Urinary bladder (tissue), 4 donors: Measurements from ENCODE around the gene FOXP1. TPM values are rescaled to one million over a fixed set of nuclear protein-coding genes. Genes with fewer than 3 reads are reported as not detected.

Experiments
- DNase-seq: peaks from one replicate; pipeline ENCODE4 v3.0.0-alpha.2; 2015; ENCODE audit errors: extremely low spot score
- H3K27ac ChIP-seq: one replicate; pipeline ENCODE4 v1.5.1; 2013; ENCODE audit warnings: low read depth, mild to moderate bottlenecking, moderate library complexity
- H3K36me3 ChIP-seq: one replicate; pipeline ENCODE4 v1.6.1; 2013; ENCODE audit warnings: mild to moderate bottlenecking, moderate library complexity; ENCODE audit not compliant: insufficient read depth
- H3K4me1 ChIP-seq: one replicate; pipeline ENCODE4 v1.6.1; 2013; ENCODE audit warnings: mild to moderate bottlenecking, moderate library complexity; ENCODE audit not compliant: insufficient read depth
- H3K4me3 ChIP-seq: one replicate; pipeline ENCODE4 v1.5.1; 2013; ENCODE audit warnings: low read depth, low read length
- WGBS: extraction: QIAGEN DNeasy Blood & Tissue Kit; methylation state at CpG from one replicate; pipeline ENCODE4 v1.1.7; 2013; 5-methylcytosine and 5-hydroxymethylcytosine counted together
- polyA plus RNA-seq: library from polyadenylated mRNA; stranded (reverse); fragments of 200-250 nt; gene quantifications from one replicate; pipeline ENCODE4 v1.2.3, GENCODE V29; 2013
- total RNA-seq: library from RNA; depleted of rRNA; stranded (reverse); fragments of >200 nt; gene quantifications from one replicate; pipeline ENCODE4 v1.2.3, GENCODE V29; 2014
- donor health status: healthy with polysubstance abuse.
- donor health status: healthy.

Gene FOXP1
- total and polyA plus RNA-seq, 2 donors = 27.4 to 176 TPM

GRCh38 chr3:71104556-71104955 lies 479.0 kb downstream of the FOXP1 start:
- no peak for DNase-seq
- Histone ChIP-seq H3K4me3 (no peak overlapping the region), H3K27ac (no peak overlapping the region), H3K4me1 (peaks cover 3% of the 10 kb centered on the region), H3K36me3 (no peaks in the 10 kb centered on the region)
- WGBS = 41% methylated on average over 3 of the region's 3 CpGs

- DNase-seq = no peak
- no peaks in the 10 kb centered on the region for H3K36me3 ChIP-seq
- 66% methylated on average over 6 of the region's 6 CpGs for WGBS
- peaks cover 3% of the 10 kb centered on the region for H3K4me1 ChIP-seq
- H3K4me3 ChIP-seq = no peak overlapping the region
- no peak overlapping the region for H3K27ac ChIP-seq
Observed at GRCh38 chr3:71104121-71104541, 479.4 kb downstream of the FOXP1 start.

DNA sequence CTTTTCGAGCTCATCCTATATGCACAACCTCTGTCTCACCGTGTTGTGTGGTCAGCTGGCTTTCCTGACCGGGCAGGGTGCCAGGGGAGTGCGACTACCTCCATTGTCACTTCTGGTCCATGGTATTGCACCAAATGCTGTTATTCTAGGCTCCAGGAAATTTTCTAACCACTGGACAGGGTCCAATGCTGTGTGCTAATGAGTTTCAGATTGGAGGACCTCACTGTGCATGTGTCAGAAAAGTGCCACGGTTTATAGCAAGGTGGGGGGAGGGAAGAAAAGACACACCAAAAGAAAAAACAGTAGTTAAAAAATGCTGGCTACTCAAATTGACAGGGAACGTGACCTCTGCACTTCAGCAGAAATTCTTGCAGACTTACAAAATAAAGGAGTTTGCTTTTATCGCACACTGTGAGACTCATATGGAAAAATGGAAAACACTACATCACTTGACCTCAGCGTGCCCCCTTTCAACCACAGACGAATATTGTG lies 480.1 kb downstream of the FOXP1 start:
- H3K36me3 ChIP-seq = no peaks in the 10 kb centered on the region
- H3K4me3 ChIP-seq = no peak overlapping the region
- no peak overlapping the region for H3K27ac ChIP-seq
- DNase-seq = no peak
- 48% methylated on average over 9 of the region's 9 CpGs for WGBS
- peaks cover 3% of the 10 kb centered on the region for H3K4me1 ChIP-seq

DNA sequence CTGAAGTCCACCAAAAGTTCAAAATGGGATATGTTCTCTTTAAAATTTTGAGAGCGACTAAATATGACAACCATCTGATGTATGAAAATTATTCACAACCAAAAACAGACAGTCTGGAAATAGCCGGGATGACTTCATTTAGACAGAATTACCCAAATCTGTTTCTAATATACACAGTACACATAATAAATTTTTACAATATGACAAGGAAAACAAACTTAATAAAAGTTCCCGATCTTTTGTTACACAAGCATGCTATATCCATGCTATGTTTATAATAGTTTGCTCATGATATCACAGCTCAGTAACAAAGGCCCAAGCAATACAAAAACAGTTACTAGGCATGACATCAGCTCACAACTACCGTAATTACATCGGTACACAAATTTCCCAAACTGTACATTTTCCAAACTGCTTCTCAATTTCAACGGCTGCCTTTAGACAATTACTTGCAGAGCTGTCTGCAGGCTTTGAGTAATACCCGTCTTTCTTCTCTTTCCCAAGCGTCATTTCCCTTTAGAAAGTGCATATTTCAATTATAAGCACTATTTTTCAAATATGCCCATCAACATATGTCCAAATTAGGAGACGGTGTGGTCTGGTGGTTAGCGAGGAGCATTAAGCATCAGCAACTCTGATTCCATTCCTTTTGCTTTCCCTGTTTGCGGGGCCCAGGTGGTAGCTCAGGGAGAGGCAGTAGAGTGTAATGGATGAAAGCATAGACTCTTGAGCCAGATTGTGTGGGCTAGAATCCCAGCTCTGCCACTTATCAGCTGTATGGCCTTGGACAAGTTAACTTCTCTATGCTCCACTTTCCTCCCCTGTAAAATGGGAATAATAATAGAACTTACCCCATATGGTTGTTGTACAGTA lies 481.2 kb downstream of the FOXP1 start:
- Histone ChIP-seq H3K36me3 (no peaks in the 10 kb centered on the region), H3K27ac (no peak overlapping the region), H3K4me1 (peaks cover 3% of the 10 kb centered on the region), H3K4me3 (no peak overlapping the region)
- WGBS = 32% methylated on average over 11 of the region's 11 CpGs
- DNase-seq = peak; percentile 59

DNA sequence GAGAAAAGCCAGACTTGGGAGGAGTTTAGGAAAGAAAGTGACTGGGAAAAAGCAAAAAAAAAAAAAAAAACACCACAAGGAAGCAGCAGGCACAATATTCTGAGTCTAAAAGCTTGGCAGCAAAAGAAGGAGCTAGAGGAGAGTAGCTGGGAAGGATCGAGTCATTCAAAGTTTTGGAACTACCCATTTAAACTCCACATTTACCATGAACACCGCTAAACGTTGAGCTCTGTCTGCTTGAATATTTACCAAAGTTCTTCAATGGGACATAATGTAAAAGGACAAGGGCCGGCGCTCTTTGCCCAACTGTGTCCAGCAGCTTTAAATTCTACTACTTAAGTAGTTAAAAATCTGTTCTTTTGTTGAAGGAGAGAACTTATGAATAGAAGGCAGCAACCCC lies 481.9 kb downstream of the FOXP1 start:
- no peak for DNase-seq

GRCh38 chr3:71101014-71101413 lies 482.5 kb downstream of the FOXP1 start:
- H3K4me3 ChIP-seq = no peak overlapping the region
- peaks cover 3% of the 10 kb centered on the region for H3K4me1 ChIP-seq
- 84% methylated on average over 3 of the region's 3 CpGs for WGBS

More for the DNA sequence above, 481.9 kb downstream of the FOXP1 start:
- Histone ChIP-seq H3K4me1 (peaks cover 3% of the 10 kb centered on the region), H3K36me3 (no peaks in the 10 kb centered on the region), H3K27ac (no peak overlapping the region), H3K4me3 (no peak overlapping the region)
- WGBS = 40% methylated on average over 5 of the region's 5 CpGs

GRCh38 chr3:71099997-71100719 lies 483.4 kb downstream of the FOXP1 start:
- Histone ChIP-seq H3K27ac (no peak overlapping the region), H3K4me3 (no peak overlapping the region), H3K4me1 (peaks cover 3% of the 10 kb centered on the region), H3K36me3 (no peaks in the 10 kb centered on the region)
- 72% methylated on average over 6 of the region's 6 CpGs for WGBS
- no peak for DNase-seq

More at GRCh38 chr3:71101014-71101413, 482.5 kb downstream of the FOXP1 start:
- H3K36me3 ChIP-seq = no peaks in the 10 kb centered on the region
- no peak for DNase-seq
- no peak overlapping the region for H3K27ac ChIP-seq

- Histone ChIP-seq H3K4me1 (peaks cover 2% of the 10 kb centered on the region), H3K36me3 (no peaks in the 10 kb centered on the region), H3K27ac (no peak overlapping the region), H3K4me3 (no peak overlapping the region)
- DNase-seq = no peak
- 69% methylated on average over 5 of the region's 5 CpGs for WGBS
Observed at GRCh38 chr3:71097557-71097956, 486.0 kb downstream of the FOXP1 start.

- H3K4me1 ChIP-seq = no peaks in the 10 kb centered on the region
- 98% methylated on average over 1 of the region's 1 CpG for WGBS
- H3K27ac ChIP-seq = no peak overlapping the region
- DNase-seq = no peak
- H3K4me3 ChIP-seq = no peak overlapping the region
- H3K36me3 ChIP-seq = no peaks in the 10 kb centered on the region
Observed at GRCh38 chr3:71095511-71096291, 487.8 kb downstream of the FOXP1 start.

- no peak overlapping the region for H3K4me3 ChIP-seq
- no peak for DNase-seq
- 94% methylated on average over 5 of the region's 5 CpGs for WGBS
- no peaks in the 10 kb centered on the region for H3K36me3 ChIP-seq
- no peaks in the 10 kb centered on the region for H3K4me1 ChIP-seq
- H3K27ac ChIP-seq = no peak overlapping the region
Observed at GRCh38 chr3:71094658-71095209, 488.8 kb downstream of the FOXP1 start.

- no peaks in the 10 kb centered on the region for H3K36me3 ChIP-seq
- H3K4me1 ChIP-seq = no peaks in the 10 kb centered on the region
- DNase-seq = no peak
- no peak overlapping the region for H3K4me3 ChIP-seq
- H3K27ac ChIP-seq = no peak overlapping the region
- 93% methylated on average over 4 of the region's 4 CpGs for WGBS
Observed at GRCh38 chr3:71092665-71093064, 490.9 kb downstream of the FOXP1 start.

GRCh38 chr3:71090207-71090606 lies 493.3 kb downstream of the FOXP1 start:
- DNase-seq = no peak
- Histone ChIP-seq H3K27ac (no peak overlapping the region), H3K36me3 (no peaks in the 10 kb centered on the region), H3K4me1 (no peaks in the 10 kb centered on the region), H3K4me3 (no peak overlapping the region)
- 84% methylated on average over 3 of the region's 3 CpGs for WGBS

- DNase-seq = no peak
- Histone ChIP-seq H3K27ac (no peak overlapping the region), H3K4me3 (no peak overlapping the region), H3K4me1 (no peaks in the 10 kb centered on the region), H3K36me3 (no peaks in the 10 kb centered on the region)
- WGBS = 98% methylated on average over 3 of the region's 3 CpGs
Observed at GRCh38 chr3:71089271-71089847, 494.2 kb downstream of the FOXP1 start.
